Measurements from ENCODE around the gene HPRT1. TPM values are rescaled to one million over a fixed set of nuclear protein-coding genes. Genes with fewer than 3 reads are reported as not detected.
A peak's percentile ranks its signal among the peaks of the same experiment; 100 is the strongest.
"Not testable (repeated sequence)": the region's sequence is repeated elsewhere in the genome, so short reads cannot be mapped to it uniquely, and the experiment has no call there.

HPRT1 gene, protein sequence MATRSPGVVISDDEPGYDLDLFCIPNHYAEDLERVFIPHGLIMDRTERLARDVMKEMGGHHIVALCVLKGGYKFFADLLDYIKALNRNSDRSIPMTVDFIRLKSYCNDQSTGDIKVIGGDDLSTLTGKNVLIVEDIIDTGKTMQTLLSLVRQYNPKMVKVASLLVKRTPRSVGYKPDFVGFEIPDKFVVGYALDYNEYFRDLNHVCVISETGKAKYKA
- total RNA-seq (ENCODE audit: insufficient read depth, low replicate concordance), result 33.9 TPM

DNA sequence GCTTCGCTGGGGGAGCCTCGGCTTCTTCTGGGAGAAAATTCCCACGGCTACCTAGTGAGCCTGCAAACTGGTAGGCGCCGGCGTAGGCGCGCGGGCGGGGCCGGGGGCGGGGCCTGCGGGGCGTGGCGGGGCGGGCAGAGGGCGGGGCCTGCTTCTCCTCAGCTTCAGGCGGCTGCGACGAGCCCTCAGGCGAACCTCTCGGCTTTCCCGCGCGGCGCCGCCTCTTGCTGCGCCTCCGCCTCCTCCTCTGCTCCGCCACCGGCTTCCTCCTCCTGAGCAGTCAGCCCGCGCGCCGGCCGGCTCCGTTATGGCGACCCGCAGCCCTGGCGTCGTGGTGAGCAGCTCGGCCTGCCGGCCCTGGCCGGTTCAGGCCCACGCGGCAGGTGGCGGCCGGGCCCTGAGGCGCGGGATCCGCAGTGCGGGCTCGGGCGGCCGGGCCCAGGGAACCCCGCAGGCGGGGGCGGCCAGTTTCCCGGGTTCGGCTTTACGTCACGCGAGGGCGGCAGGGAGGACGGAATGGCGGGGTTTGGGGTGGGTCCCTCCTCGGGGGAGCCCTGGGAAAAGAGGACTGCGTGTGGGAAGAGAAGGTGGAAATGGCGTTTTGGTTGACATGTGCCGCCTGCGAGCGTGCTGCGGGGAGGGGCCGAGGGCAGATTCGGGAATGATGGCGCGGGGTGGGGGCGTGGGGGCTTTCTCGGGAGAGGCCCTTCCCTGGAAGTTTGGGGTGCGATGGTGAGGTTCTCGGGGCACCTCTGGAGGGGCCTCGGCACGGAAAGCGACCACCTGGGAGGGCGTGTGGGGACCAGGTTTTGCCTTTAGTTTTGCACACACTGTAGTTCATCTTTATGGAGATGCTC is at the start of gene HPRT1:
HPRT1 (plus strand) TSS at position 161 of the 857 bp plus-strand sequence; CDS start at position 308, 147 bp downstream.
- peak; percentile 84 for DNase-seq (ENCODE audit: low spot score)

DNA sequence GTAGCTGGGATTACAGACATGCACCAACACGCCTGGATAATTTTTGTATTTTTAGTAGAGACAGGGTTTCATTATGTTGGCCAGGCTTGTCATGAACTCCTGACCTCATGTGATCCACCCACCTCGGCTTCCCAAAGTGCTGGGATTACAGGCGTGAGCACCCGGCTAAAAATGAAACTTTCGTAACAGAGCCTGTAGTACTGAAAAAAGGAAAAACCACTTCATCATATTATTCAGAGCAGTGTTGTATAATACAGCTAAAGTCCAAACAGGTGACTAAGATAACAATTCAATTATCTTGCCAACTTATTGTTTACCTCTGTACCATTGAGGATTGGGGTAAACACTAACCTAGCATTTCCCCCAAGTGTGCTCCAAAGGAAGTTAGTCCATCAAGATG is 43.9 kb upstream of the HPRT1 start:
- DNase-seq (ENCODE audit: low spot score), result no peak

GRCh38 chrX:134418317-134419113 is 41.5 kb upstream of the HPRT1 start:
- DNase-seq (ENCODE audit: low spot score), result no peak

GRCh38 chrX:134419784-134420183 is 40.2 kb upstream of the HPRT1 start:
- no peak for DNase-seq (ENCODE audit: low spot score)

DNA sequence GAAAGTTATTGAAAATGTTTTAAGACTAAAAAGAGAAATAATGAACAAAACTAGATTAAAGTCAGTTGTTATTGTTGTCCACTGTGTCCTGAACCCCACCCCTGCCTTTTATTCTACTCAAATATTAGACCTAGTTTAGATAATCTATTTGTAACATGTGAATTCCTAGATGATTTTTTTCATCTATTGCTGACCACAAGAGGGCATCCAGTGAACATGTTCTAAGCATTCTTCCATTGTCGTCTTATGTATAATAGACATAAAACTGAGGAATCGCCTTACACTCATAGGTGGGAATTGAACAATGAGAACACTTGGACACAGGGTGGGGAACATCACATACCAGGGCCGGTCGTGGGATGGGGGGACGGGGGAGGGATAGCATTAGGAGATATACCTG is 36.4 kb upstream of the HPRT1 start:
- DNase-seq (ENCODE audit: low spot score), result no peak

- no peak for DNase-seq (ENCODE audit: low spot score)
These were observed 33.7 kb upstream of the HPRT1 start for GRCh38 chrX:134426281-134426680.

DNA sequence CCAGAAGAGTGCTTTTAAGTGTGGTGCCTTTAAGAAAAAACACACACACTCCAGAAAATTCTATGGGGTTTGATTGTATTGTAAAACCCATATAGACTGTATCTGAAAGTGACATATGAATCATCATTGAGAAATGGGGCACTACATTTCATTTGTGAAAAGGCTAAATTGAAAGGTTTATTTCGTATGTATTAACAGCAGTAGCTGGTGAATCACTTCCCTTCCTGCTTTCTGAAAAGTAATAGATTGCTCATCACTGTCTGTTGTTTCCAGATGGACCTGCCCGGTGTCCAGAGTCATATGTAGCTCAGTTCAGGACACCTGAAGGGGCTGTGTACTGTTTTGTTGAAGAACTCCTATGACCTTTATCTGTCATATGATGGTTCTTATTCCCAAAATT is 28.1 kb upstream of the HPRT1 start:
- no peak for DNase-seq (ENCODE audit: low spot score)

DNA sequence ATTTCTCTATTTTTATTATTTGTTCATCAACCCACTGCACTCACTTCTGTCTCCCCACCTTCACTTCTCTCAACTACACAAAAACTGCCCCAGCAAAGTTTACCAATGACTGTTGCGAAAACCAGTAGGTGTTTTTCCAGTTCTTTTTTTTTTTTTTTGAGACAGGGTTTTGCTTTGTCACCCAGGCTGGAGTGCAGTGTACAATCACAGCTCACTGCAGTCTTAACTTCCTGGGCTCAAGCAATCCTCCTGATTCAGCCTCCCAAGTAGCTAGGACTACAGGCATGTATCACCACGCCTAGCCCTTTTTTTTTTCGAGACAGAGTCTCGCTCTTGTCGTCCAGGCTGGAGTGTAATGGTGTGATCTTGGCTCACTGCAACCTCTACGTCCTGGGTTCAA is 24.1 kb upstream of the HPRT1 start:
- no peak for DNase-seq (ENCODE audit: low spot score)

- no peak for DNase-seq (ENCODE audit: low spot score)
These were observed 16.9 kb upstream of the HPRT1 start for GRCh38 chrX:134443020-134443419.

DNA sequence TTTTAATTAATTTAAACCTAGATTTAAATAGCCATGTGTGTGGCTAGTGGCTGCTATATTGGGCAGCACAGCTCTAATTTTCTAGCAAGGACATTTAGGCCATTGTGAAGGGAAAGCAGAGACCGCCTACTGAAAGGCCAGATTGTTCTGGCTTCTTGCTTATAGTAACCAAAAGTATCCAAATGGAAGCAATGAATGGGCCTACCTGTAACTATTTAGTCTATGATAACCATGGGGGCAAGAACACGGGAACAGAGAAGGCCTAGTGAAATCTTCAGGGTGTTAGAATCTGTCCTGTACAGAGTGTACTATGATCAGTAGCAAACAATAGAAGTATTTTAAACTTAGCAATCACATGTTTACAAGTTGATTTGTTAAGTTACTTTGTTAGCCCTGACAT is 16.5 kb upstream of the HPRT1 start:
- no peak for DNase-seq (ENCODE audit: low spot score)

DNA sequence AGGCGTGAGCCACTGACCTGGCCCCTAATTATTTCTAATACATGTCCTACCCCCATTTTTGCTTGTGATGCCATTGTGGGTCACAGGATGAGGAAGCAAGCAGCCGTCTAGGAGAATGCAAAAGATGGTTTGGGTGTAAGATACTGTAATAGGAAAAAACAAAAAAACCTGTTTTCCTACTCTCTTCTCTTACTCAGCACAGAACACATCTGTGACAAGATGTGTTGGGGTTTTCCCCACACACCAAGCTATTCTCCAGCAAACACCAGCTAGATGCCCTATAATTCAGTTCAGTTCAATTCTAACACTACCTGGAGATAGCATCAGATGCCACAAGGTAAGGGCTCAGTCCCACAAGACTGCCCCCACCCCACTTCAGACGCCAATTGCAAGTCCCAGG is 15.3 kb upstream of the HPRT1 start:
- no peak for DNase-seq (ENCODE audit: low spot score)

- no peak for DNase-seq (ENCODE audit: low spot score)
These were observed 7.4 kb upstream of the HPRT1 start for GRCh38 chrX:134452596-134452995.

- DNase-seq (ENCODE audit: low spot score), result no peak
These were observed 6.3 kb upstream of the HPRT1 start for GRCh38 chrX:134453631-134454030.

- no peak for DNase-seq (ENCODE audit: low spot score)
These were observed 5.5 kb upstream of the HPRT1 start for GRCh38 chrX:134454506-134454905.

- DNase-seq (ENCODE audit: low spot score), result no peak
These were observed 2.3 kb upstream of the HPRT1 start for GRCh38 chrX:134457708-134458107.

DNA sequence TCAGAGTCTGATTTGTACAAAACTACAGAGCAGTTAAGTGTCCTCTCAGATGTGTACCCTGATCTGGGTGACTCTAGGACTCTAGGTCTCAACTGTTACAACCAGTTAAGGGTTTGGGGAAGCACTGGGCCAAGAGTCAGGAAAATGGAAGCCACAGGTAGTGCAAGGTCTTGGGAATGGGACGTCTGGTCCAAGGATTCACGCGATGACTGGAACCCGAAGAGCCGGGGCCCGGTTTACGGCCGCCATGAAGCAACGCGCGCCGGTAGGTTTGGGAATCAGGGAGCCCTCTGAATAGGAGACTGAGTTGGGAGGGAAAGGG is 321 bp upstream of the HPRT1 start:
- DNase-seq (ENCODE audit: low spot score), result no peak

DNA sequence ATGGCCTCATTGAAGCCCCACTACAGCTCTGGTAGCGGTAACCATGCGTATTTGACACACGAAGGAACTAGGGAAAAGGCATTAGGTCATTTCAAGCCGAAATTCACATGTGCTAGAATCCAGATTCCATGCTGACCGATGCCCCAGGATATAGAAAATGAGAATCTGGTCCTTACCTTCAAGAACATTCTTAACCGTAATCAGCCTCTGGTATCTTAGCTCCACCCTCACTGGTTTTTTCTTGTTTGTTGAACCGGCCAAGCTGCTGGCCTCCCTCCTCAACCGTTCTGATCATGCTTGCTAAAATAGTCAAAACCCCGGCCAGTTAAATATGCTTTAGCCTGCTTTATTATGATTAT is 876 bp downstream of the HPRT1 start:
- peak; percentile 8 for DNase-seq (ENCODE audit: low spot score)

DNA sequence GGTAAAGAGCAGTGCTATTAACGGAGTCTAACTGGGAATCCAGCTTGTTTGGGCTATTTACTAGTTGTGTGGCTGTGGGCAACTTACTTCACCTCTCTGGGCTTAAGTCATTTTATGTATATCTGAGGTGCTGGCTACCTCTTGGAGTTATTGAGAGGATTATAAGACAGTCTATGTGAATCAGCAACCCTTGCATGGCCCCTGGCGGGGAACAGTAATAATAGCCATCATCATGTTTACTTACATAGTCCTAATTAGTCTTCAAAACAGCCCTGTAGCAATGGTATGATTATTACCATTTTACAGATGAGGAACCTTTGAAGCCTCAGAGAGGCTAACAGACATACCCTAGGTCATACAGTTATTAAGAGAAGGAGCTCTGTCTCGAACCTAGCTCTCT is 1.5 kb downstream of the HPRT1 start:
- DNase-seq (ENCODE audit: low spot score), result no peak

DNA sequence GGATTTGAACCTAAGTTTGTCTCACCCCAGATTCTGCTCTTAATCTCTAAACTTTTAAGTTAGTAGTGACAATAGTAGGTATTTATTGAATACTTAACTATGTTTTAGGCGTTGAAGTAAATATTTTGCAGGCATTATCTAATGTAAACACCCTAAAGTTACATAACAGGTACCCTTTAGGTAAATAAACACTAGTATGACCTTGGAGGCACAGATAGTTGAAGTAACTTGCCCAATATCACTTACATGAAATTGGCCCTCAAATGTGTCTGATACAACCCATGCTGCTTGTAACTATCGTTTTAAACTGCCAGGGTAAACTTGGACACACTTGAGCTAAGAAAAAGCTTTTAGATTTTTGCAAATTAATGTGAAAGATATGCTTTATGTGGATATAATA is 3.0 kb downstream of the HPRT1 start:
- no peak for DNase-seq (ENCODE audit: low spot score)

DNA sequence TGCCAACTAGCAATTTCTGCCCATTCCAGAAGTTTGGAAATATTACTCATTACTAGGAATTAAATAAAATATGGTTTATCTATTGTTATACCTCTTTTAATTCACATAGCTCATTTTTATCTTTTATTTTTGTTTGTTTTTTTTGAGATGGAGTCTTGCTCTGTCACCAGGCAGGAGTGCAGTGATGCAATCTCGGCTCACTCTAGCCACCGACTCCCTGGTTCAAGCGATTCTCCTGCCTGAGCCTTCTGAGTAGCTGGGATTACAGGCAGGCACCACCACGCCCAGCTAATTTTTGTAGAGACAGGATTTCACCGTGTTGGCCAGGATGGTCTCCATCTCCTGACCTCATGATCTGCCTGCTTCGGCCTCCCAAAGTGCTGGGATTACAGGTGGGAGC is 4.5 kb downstream of the HPRT1 start:
- DNase-seq (ENCODE audit: low spot score), result not testable (repeated sequence)

- DNase-seq (ENCODE audit: low spot score), result no peak
These were observed 9.5 kb downstream of the HPRT1 start for GRCh38 chrX:134469486-134469885.

GRCh38 chrX:134470013-134470412 is 10.0 kb downstream of the HPRT1 start:
- no peak for DNase-seq (ENCODE audit: low spot score)

- DNase-seq (ENCODE audit: low spot score), result no peak
These were observed 12.1 kb downstream of the HPRT1 start for GRCh38 chrX:134472041-134472440.

Measured in umbilical cord (tissue), 2 donors.